Ascending aorta (tissue), 2 donors: ENCODE data around the gene MEGF11. TPM values are rescaled to one million over a fixed set of nuclear protein-coding genes. Genes with fewer than 3 reads are reported as not detected.
"Not testable (repeated sequence)": the region's sequence is repeated elsewhere in the genome, so short reads cannot be mapped to it uniquely, and the experiment has no call there.

Experiments used
- DNase-seq, 2 donors: peaks; one replicate each; pipeline ENCODE4 v3.0.0-alpha.2; 2019; ENCODE audit warnings: low spot score in 2 of 2
- H3K27ac ChIP-seq, 2 donors: fragments of 200-600 bp; sonication (generic); one replicate each; pipeline ENCODE4 v1.5.1; 2016 to 2017; ENCODE audit warnings: mild to moderate bottlenecking in 1 of 2
- H3K27me3 ChIP-seq: fragments of 200-600 bp; sonication (generic); one replicate; pipeline ENCODE4 v1.5.1; 2017
- H3K36me3 ChIP-seq, 2 donors: fragments of 200-600 bp; sonication (generic); one replicate each; pipeline ENCODE4 v1.5.1; 2016
- H3K4me1 ChIP-seq, 2 donors: fragments of 200-600 bp; sonication (generic); one replicate each; pipeline ENCODE4 v1.5.1; 2016 to 2017; ENCODE audit warnings: mild to moderate bottlenecking in 1 of 2
- H3K4me3 ChIP-seq, 2 donors: fragments of 200-600 bp; sonication (generic); one replicate each; pipeline ENCODE4 v1.5.1; 2016 to 2017; ENCODE audit warnings: mild to moderate bottlenecking in 1 of 2
- H3K9me3 ChIP-seq, 2 donors: fragments of 200-600 bp; sonication (generic); one replicate each; pipeline ENCODE4 v1.5.1; 2016
- intact Hi-C: fragments of 100-400 bp; cut with DNase I; formaldehyde crosslinking; loops from one replicate; pipeline ENCODE4 v1.15.1; 2023
- total RNA-seq: library from RNA; depleted of rRNA; stranded (reverse); fragments of >200 nt; gene quantifications from one replicate; pipeline ENCODE4 v1.1.0, GENCODE V29; 2016
- TF ChIP-seq, protein P1 (sequence below), 3 experiments: fragments of 200-600 bp in 2 of 3; fragments of 450-650 bp in 1 of 3; sonication (generic) in 2 of 3; IDR thresholded peaks; one replicate each; pipeline ENCODE4 v1.5.1; 2016 to 2019; ENCODE audit warnings: antibody characterized with exemption in 3 of 3, mild to moderate bottlenecking in 1 of 3, moderate library complexity in 1 of 3

The MEGF11 gene
- total RNA-seq, 1 donor from 2014 or later: not detected

DNA sequence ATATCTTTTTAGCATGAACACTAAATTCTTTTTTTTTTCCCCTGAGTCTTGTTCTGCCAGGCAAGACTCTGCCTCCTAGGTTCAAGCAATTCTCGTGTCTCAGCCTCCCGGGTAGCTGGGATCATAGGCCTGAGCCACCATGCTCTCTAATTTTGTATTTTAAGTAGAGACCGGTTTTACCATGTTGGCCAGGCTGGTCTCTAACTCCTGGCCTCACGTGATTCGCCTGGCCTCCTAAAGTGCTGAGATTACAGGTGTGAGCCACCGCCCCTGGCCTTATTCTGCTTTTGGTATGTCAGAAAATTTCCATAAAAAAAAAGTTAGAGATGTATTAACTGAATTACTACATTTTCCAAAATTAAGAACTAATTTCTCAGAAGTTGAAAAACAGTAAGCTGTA is 370.0 kb downstream of the MEGF11 start:
- Histone ChIP-seq H3K4me1 (no peaks in the 10 kb centered on the region), H3K27ac (no peak overlapping the region), H3K4me3 (no peak overlapping the region), H3K9me3 (no peaks in the 10 kb centered on the region), H3K27me3 (no peaks in the 10 kb centered on the region), H3K36me3 (peaks cover 50 to 61% of the 10 kb centered on the region in 2 donors)
- intact Hi-C loops: no loop called here
- no peak for DNase-seq
- TF ChIP-seq, protein P1, sequence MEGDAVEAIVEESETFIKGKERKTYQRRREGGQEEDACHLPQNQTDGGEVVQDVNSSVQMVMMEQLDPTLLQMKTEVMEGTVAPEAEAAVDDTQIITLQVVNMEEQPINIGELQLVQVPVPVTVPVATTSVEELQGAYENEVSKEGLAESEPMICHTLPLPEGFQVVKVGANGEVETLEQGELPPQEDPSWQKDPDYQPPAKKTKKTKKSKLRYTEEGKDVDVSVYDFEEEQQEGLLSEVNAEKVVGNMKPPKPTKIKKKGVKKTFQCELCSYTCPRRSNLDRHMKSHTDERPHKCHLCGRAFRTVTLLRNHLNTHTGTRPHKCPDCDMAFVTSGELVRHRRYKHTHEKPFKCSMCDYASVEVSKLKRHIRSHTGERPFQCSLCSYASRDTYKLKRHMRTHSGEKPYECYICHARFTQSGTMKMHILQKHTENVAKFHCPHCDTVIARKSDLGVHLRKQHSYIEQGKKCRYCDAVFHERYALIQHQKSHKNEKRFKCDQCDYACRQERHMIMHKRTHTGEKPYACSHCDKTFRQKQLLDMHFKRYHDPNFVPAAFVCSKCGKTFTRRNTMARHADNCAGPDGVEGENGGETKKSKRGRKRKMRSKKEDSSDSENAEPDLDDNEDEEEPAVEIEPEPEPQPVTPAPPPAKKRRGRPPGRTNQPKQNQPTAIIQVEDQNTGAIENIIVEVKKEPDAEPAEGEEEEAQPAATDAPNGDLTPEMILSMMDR (IDR thresholded peaks at IDR 0.05): no peak

DNA sequence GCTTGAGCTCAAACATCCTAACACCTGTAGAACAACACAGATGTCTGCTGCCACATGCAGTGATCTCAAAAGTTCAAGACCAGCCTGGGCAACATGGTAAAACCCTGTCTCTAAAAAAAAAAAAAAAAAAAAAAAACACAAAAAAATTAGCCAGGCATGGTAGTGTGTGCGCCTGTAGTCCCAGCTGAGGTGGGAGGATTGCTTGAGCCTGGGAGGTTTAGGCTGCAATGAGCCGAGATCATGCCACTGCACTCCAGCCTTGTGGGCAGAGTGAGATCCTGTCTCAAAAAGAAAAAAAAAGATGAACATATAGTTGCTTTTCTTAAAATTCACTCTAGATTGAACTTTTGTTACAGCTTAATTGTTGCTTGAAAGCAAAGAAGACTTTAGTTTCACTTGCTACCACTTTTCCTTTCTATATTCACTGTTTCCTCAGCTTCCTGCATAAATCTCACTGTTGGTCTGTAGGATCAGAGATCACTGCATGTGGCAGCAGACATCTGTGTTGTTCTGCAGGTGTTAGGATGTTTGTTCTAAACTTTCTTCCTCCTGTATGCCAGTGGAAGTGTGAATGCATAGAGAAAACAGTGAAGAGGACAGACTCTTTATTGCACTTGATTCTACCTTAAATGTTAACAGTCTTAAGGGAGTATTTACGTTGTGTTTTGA is 371.6 kb downstream of the MEGF11 start:
- TF ChIP-seq, protein P1 (IDR thresholded peaks at IDR 0.05): no peak
- H3K36me3 ChIP-seq: peaks cover 46 to 63% of the 10 kb centered on the region in 2 donors
- no peaks in the 10 kb centered on the region for H3K27me3 ChIP-seq
- no peak for DNase-seq
- no peaks in the 10 kb centered on the region for H3K9me3 ChIP-seq
- no peak overlapping the region for H3K4me3 ChIP-seq
- H3K4me1 ChIP-seq: no peaks in the 10 kb centered on the region
- intact Hi-C loops: no loop called here
- no peak overlapping the region for H3K27ac ChIP-seq

DNA sequence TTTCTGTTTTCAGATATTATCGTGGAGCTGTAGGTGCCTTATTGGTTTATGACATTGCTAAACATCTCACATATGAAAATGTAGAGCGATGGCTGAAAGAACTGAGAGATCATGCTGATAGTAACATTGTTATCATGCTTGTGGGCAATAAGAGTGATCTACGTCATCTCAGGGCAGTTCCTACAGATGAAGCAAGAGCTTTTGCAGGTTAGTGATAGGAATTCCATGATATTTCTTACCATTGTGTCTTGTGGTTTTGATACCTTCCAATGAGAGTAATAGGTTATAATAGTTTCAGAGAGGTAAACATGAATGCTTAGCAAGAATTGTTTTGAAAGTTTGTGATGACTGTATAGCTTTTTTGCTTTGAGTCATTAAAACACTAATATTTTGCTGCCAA is 375.8 kb downstream of the MEGF11 start:
- Histone ChIP-seq H3K36me3 (peaks cover 47 to 56% of the 10 kb centered on the region in 2 donors), H3K4me3 (no peak overlapping the region), H3K27ac (no peak overlapping the region), H3K27me3 (no peaks in the 10 kb centered on the region), H3K4me1 (peaks cover 0 to 5% of the 10 kb centered on the region in 2 donors), H3K9me3 (no peaks in the 10 kb centered on the region)
- TF ChIP-seq, protein P1 (IDR thresholded peaks at IDR 0.05): no peak
- DNase-seq: no peak
- intact Hi-C loops: no loop called here

DNA sequence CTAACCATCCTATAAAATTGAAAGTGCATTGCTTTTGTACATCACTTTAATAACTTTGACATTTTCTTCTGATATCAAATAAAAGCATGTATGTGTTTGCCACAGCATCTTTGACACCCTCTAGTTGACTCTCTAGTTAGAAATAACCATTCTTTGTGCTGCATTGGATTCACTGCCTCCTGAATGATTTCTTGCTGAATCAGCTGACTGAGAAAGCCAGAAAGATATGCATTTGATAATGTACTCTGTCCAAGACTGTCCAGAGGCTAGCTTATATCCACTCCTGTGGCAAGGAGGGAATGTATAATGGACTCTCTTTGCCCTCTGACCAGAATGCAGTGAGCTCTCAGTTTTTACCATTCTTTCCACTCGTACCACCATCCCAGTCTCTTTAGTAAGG is 378.1 kb downstream of the MEGF11 start:
- no peaks in the 10 kb centered on the region for H3K9me3 ChIP-seq
- no peak overlapping the region for H3K4me3 ChIP-seq
- TF ChIP-seq, protein P1 (IDR thresholded peaks at IDR 0.05): no peak
- no peak overlapping the region for H3K27ac ChIP-seq
- intact Hi-C loops: no loop called here
- H3K36me3 ChIP-seq: peaks cover 38 to 45% of the 10 kb centered on the region in 2 donors
- H3K4me1 ChIP-seq: peaks cover under 1 to 8% of the 10 kb centered on the region in 2 donors
- no peak for DNase-seq
- H3K27me3 ChIP-seq: no peaks in the 10 kb centered on the region

DNA sequence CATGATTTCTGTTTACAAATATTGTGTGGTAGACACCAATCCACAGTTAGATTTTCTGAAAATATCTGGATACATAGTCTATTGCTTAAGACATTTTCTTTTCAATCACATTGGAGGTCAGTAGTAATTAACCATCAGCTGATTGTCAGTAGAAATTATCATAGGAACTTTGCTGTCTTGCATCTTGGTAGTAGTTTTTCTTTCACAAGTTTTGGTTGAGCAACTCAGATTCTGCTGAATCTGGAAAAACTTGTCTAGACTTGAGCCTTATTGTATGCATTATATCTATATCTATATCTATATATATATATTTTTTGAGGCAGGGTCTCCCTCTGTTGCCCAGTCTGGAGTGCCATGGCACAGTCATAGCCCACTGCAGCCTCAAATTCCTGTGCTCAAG is 380.3 kb downstream of the MEGF11 start:
- Histone ChIP-seq H3K27me3 (no peaks in the 10 kb centered on the region), H3K27ac (no peak overlapping the region), H3K4me3 (no peak overlapping the region), H3K4me1 (peaks cover 3 to 8% of the 10 kb centered on the region in 2 donors), H3K36me3 (peaks cover 19 to 24% of the 10 kb centered on the region in 2 donors), H3K9me3 (no peaks in the 10 kb centered on the region)
- DNase-seq: no peak
- TF ChIP-seq, protein P1 (IDR thresholded peaks at IDR 0.05): no peak
- intact Hi-C loops: no loop called here

DNA sequence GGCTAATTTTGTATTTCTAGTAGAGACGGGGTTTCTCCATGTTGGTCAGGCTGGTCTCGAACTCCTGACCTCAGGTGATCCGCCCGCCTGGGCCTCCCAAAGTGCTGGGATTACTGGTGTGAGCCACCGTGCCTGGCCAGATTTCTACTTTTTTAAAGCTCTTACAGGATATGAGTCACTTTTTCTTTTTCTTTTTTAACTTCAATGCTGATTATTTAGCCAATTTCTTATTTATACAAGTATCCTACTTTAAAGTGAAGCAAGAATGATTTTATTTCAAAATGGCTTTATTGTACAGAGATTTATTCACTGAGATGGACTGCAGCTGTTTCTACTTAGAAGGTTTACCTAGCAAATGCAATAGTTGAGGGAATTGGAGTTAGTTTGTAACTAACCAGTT is 381.0 kb downstream of the MEGF11 start:
- H3K4me1 ChIP-seq, H3K27me3 ChIP-seq, H3K4me3 ChIP-seq, intact Hi-C loops, DNase-seq, H3K9me3 ChIP-seq: not testable (repeated sequence)
- Histone ChIP-seq H3K36me3 (peaks cover 13 to 17% of the 10 kb centered on the region in 2 donors), H3K27ac (peak overlapping the region; percentile 14 to 27)

DNA sequence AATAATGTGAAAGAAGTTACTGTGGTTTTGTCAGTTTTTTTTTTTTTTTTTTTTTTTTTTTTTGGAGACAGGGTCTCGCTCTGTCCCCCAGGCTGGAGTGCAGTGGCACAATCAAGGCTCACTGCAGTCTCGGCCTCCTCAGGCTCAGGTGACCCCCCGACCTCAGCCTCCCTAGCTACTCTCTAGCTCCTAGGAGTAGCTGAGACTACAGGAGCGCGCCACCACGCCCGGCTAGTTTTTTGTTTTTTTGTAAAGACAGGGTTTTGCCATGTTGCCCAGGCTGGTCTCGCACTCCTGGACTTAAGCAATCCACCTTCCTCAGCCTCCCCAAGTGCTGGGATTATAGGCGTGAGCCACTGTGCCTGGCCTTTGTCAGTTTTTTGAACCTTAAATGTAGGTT is 381.7 kb downstream of the MEGF11 start:
- H3K4me1 ChIP-seq, H3K27me3 ChIP-seq, H3K4me3 ChIP-seq, DNase-seq, intact Hi-C loops, H3K9me3 ChIP-seq: not testable (repeated sequence)
- Histone ChIP-seq H3K27ac (peak overlapping the region in 1 of 2 donors; percentile 14), H3K36me3 (peaks cover 11 to 15% of the 10 kb centered on the region in 2 donors)
